GM23338 (cell line): ENCODE measurements around the gene VOPP1. TPM values are rescaled to one million over a fixed set of nuclear protein-coding genes. Genes with fewer than 3 reads are reported as not detected.
A peak's percentile ranks its signal among the peaks of the same experiment; 100 is the strongest.

Source experiments
- ATAC-seq: fragments of 200-7000 bp; cut with Tn5 transposase; 3 replicates; pipeline ENCODE4 v1.9.1; 2020
- DNase-seq: peaks from one replicate; pipeline ENCODE4 v3.0.0-alpha.2; 2015; ENCODE audit warnings: low spot score
- H2AFZ ChIP-seq: fragments of 200-600 bp; sonication (generic); 2 replicates; pipeline ENCODE4 v1.8.0; 2016; ENCODE audit warnings: antibody characterized with exemption, mild to moderate bottlenecking, moderate library complexity
- H3F3A ChIP-seq: fragments of 200-600 bp; sonication (generic); replicated peaks from 2 replicates; pipeline ENCODE4 v1.8.0; 2017; ENCODE audit warnings: antibody characterized with exemption, mixed run types, low read depth
- H3K27ac ChIP-seq: fragments of 200-600 bp; sonication (generic); 2 replicates; pipeline ENCODE4 v1.6.1; 2016; ENCODE audit warnings: low read depth
- H3K27me3 ChIP-seq: fragments of 200-600 bp; sonication (generic); 2 replicates; pipeline ENCODE4 v1.8.0; 2016; ENCODE audit warnings: mild to moderate bottlenecking, mixed run types, moderate library complexity; ENCODE audit not compliant: insufficient read depth
- H3K36me3 ChIP-seq: fragments of 200-600 bp; sonication (generic); 2 replicates; pipeline ENCODE4 v1.8.0; 2016; ENCODE audit warnings: mild to moderate bottlenecking; ENCODE audit not compliant: insufficient read depth
- H3K4me1 ChIP-seq: fragments of 200-600 bp; sonication (generic); 2 replicates; pipeline ENCODE4 v1.8.0; 2016; ENCODE audit warnings: mild to moderate bottlenecking, moderate library complexity; ENCODE audit not compliant: insufficient read depth
- H3K4me2 ChIP-seq: fragments of 200-600 bp; sonication (generic); 2 replicates; pipeline ENCODE4 v1.7.1; 2017; ENCODE audit warnings: mixed run types
- H3K4me3 ChIP-seq: fragments of 200-600 bp; sonication (generic); 2 replicates; pipeline ENCODE4 v1.6.1; 2016; ENCODE audit warnings: mixed run types
- H3K79me2 ChIP-seq: fragments of 200-600 bp; sonication (generic); replicated peaks from 2 replicates; pipeline ENCODE4 v1.8.0; 2017; ENCODE audit warnings: mild to moderate bottlenecking; ENCODE audit not compliant: insufficient read depth
- H3K9me2 ChIP-seq: fragments of 200-600 bp; sonication (generic); 2 replicates; pipeline ENCODE4 v1.8.0; 2017; ENCODE audit not compliant: insufficient read depth
- H4K20me1 ChIP-seq: fragments of 200-600 bp; sonication (generic); replicated peaks from 2 replicates; pipeline ENCODE4 v1.8.0; 2017; ENCODE audit warnings: mild to moderate bottlenecking; ENCODE audit not compliant: insufficient read depth
- H3K27ac Mint-ChIP-seq: 2 replicates; pipeline ENCODE4 v1.8.0; 2020; ENCODE audit warnings: inconsistent platforms, mild to moderate bottlenecking, moderate library complexity, mixed read lengths
- H3K27me3 Mint-ChIP-seq: 3 replicates; pipeline ENCODE4 v1.8.0; 2022; ENCODE audit warnings: low read depth, mild to moderate bottlenecking, moderate library complexity, mixed read lengths, inconsistent platforms; ENCODE audit not compliant: insufficient read depth, poor library complexity
- H3K36me3 Mint-ChIP-seq: 3 replicates; pipeline ENCODE4 v1.8.0; 2021; ENCODE audit warnings: low read depth, mild to moderate bottlenecking, inconsistent platforms, moderate library complexity, mixed read lengths
- H3K4me1 Mint-ChIP-seq: 3 replicates; pipeline ENCODE4 v1.8.0; 2020; ENCODE audit warnings: mild to moderate bottlenecking, inconsistent platforms, mixed read lengths
- H3K4me3 Mint-ChIP-seq: 3 replicates; pipeline ENCODE4 v1.8.0; 2021; ENCODE audit warnings: moderate library complexity, mild to moderate bottlenecking, inconsistent platforms, mixed read lengths
- H3K9me3 Mint-ChIP-seq: 3 replicates; pipeline ENCODE4 v1.8.0; 2020; ENCODE audit warnings: moderate library complexity, mild to moderate bottlenecking, inconsistent platforms, mixed read lengths
- CREB1 ChIP-seq: fragments of 250-450 bp; sonication (Bioruptor Pico); IDR thresholded peaks from 2 replicates; pipeline ENCODE4 v1.5.0; 2020; ENCODE audit warnings: low read depth, mild to moderate bottlenecking, moderate library complexity
- CTCF ChIP-seq, 2 experiments: fragments of 200-600 bp in 1 of 2; sonication (generic) in 1 of 2; conservative IDR thresholded peaks; 2 replicates each; pipeline versions ENCODE4 v1.5.1 to v1.6.1; 2016 to 2017; ENCODE audit warnings: antibody characterized with exemption in 2 of 2, low read depth in 2 of 2, mild to moderate bottlenecking in 2 of 2, moderate library complexity in 1 of 2
- ETS1 ChIP-seq: IDR thresholded peaks from 2 replicates; pipeline ENCODE4 v1.6.1; 2016; ENCODE audit warnings: antibody characterized with exemption
- EZH2phosphoT487 ChIP-seq: fragments of 200-600 bp; sonication (generic); IDR thresholded peaks from one replicate; pipeline ENCODE4 v1.8.1; 2018; ENCODE audit warnings: antibody characterized with exemption; ENCODE audit not compliant: unreplicated experiment
- JUNB ChIP-seq: IDR thresholded peaks from one replicate; pipeline ENCODE4 v1.6.1; 2016; ENCODE audit warnings: antibody characterized with exemption; ENCODE audit not compliant: unreplicated experiment
- NANOG ChIP-seq: IDR thresholded peaks from 2 replicates; pipeline ENCODE4 v1.6.1; 2016; ENCODE audit warnings: antibody characterized with exemption, borderline replicate concordance
- POLR2AphosphoS5 ChIP-seq: IDR thresholded peaks from 2 replicates; pipeline ENCODE4 v1.6.1; 2016; ENCODE audit warnings: antibody characterized with exemption, low read depth
- STAT1 ChIP-seq: IDR thresholded peaks from one replicate; pipeline ENCODE4 v1.6.1; 2016; ENCODE audit warnings: antibody characterized with exemption; ENCODE audit not compliant: unreplicated experiment
- ZNF114 ChIP-seq: fragments of 250-450 bp; sonication (Bioruptor Pico); IDR thresholded peaks from 2 replicates; pipeline ENCODE4 v1.5.0; 2020; ENCODE audit warnings: mild to moderate bottlenecking, moderate library complexity
- ZNF331 ChIP-seq: fragments of 250-450 bp; sonication (Bioruptor Pico); IDR thresholded peaks from 2 replicates; pipeline ENCODE4 v1.5.0; 2020; ENCODE audit warnings: low read depth, mild to moderate bottlenecking, moderate library complexity
- ZNF462 ChIP-seq: fragments of 250-450 bp; sonication (Bioruptor Pico); IDR thresholded peaks from 2 replicates; pipeline ENCODE4 v1.5.0; 2020; ENCODE audit warnings: mild to moderate bottlenecking, moderate library complexity
- polyA plus RNA-seq: library from polyadenylated mRNA; unstranded; fragments of >200 nt; fragmentation: Nextera tagmentation; extraction: Ambion mirVana; gene quantifications from 2 replicates; pipeline ENCODE4 v1.2.1, GENCODE V29; 2016
- total RNA-seq: library from RNA; depleted of rRNA; stranded (reverse); fragments of >200 nt; shearing (Covaris generic); gene quantifications from 2 replicates; pipeline ENCODE4 v1.2.3, GENCODE V29; 2014

The VOPP1 gene
- total and polyA plus RNA-seq, 2 experiments from 2014 or later: 28.2 to 73.7 TPM

GRCh38 chr7:55504967-55505658, 67.2 kb downstream of the VOPP1 start:
- TF ChIP-seq POLR2AphosphoS5 (no peak), NANOG (no peak)
- Histone ChIP-seq H3K36me3 (no peaks in the 10 kb centered on the region), H3K4me3 (no peak overlapping the region), H3K4me2 (no peak overlapping the region), H3K27ac (0 out of 2 replicates have a peak overlapping the region, but pooled peaks have one; percentile 30), H2AFZ (no peak overlapping the region), H4K20me1 (peaks cover 41% of the 10 kb centered on the region), H3F3A (no peaks in the 10 kb centered on the region), H3K4me1 (no peaks in the 10 kb centered on the region), H3K27me3 (no peaks in the 10 kb centered on the region), H3K79me2 (peaks cover 51% of the 10 kb centered on the region), H3K9me2 (no peaks in the 10 kb centered on the region)
- H3K27me3 Mint-ChIP-seq: peaks cover 3% of the 10 kb centered on the region
- no peak overlapping the region; the same call in 1 of the 2 replicates for H3K27ac Mint-ChIP-seq
- ATAC-seq: no peak
- peaks cover 4% of the 10 kb centered on the region; the same call in 1 of the 3 replicates for H3K36me3 Mint-ChIP-seq
- no peak for DNase-seq
- H3K4me3 Mint-ChIP-seq: no peak overlapping the region
- H3K4me1 Mint-ChIP-seq: peaks cover 34% of the 10 kb centered on the region
- no peaks in the 10 kb centered on the region for H3K9me3 Mint-ChIP-seq

GRCh38 chr7:55504093-55504859, 68.0 kb downstream of the VOPP1 start:
- H3K4me3 Mint-ChIP-seq: no peak overlapping the region
- Histone ChIP-seq H3K4me1 (no peaks in the 10 kb centered on the region; the same call in 1 of the 2 replicates), H2AFZ (no peak overlapping the region), H4K20me1 (peaks cover 41% of the 10 kb centered on the region), H3F3A (no peaks in the 10 kb centered on the region), H3K27me3 (no peaks in the 10 kb centered on the region), H3K79me2 (peaks cover 56% of the 10 kb centered on the region), H3K4me2 (no peak overlapping the region), H3K9me2 (no peaks in the 10 kb centered on the region), H3K36me3 (no peaks in the 10 kb centered on the region), H3K27ac (0 out of 2 replicates have a peak overlapping the region, but pooled peaks have one; percentile 30), H3K4me3 (no peak overlapping the region)
- H3K27ac Mint-ChIP-seq: no peak overlapping the region; the same call in 1 of the 2 replicates
- peaks cover 7% of the 10 kb centered on the region for H3K27me3 Mint-ChIP-seq
- peak; percentile 42; the same call in 2 of the 3 replicates for ATAC-seq
- peaks cover 36% of the 10 kb centered on the region for H3K4me1 Mint-ChIP-seq
- H3K9me3 Mint-ChIP-seq: no peaks in the 10 kb centered on the region
- no peak for DNase-seq
- TF ChIP-seq ZNF114 (CRISPR knock-in tag) (no peak), ETS1 (no peak), EZH2phosphoT487 (no peak), ZNF462 (CRISPR knock-in tag) (no peak), JUNB (no peak), ZNF331 (CRISPR knock-in tag) (no peak), CREB1 (no peak), NANOG (no peak), CTCF (conservative IDR thresholded peaks at IDR 0.05; ENCODE audit: low read depth in 2 of 2) (no peak), STAT1 (no peak)
- peaks cover 4% of the 10 kb centered on the region; the same call in 1 of the 3 replicates for H3K36me3 Mint-ChIP-seq
